ENCODE measurements around the gene DGKQ. TPM values are rescaled to one million over a fixed set of nuclear protein-coding genes. Genes with fewer than 3 reads are reported as not detected.

Gene DGKQ
- total and polyA plus RNA-seq, 10 donors: 6.3 to 26.3 (median 16.1) TPM

DNA sequence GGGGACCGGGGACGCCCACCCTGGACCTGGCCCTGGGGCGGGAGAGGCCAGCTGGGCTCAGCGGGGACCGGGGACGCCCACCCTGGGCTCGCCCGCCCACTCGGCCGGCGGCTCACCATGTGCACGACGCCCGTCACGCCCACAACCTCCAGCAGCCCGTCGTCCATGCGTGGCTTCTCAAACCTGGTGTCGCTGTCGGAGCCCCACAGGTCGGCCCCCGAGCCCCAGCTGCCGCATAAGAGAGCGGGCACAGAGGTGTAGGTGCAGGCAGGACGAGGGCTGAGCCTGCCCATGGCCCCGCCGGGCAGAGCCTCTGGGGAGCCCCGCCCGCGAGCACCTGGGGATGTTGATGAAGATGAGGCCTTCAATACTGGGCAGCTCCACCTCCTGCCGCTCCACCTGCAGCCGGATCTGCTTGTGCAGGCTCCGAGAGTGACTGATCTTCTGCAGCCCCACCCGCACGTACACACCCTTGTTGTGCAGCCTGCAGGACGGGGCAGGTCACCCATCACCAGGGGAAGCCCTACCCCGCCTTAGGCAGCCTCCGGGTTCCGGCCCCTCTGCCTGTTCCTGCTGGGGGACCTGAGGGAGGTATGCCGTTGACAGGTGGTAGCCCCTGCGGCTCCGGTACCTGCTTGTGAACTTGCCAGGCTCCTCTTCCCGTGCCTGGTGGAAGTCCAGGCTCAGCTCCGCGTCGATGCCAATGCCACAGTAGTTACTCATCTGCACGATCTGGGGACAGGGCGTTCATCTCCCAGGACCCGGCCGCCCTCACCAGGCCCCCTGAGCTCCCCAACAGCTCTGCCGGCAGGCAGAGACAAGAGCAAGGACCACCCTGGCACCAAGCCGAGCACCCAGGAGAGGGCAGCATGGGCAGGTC, 11.8 kb downstream of the DGKQ start:
- peaks cover 0 to 99% (median 69%) of the 10 kb centered on the region in 6 donors for H3K36me3 ChIP-seq
- H3K4me3 ChIP-seq: no peak overlapping the region
- TF ChIP-seq, protein P1, sequence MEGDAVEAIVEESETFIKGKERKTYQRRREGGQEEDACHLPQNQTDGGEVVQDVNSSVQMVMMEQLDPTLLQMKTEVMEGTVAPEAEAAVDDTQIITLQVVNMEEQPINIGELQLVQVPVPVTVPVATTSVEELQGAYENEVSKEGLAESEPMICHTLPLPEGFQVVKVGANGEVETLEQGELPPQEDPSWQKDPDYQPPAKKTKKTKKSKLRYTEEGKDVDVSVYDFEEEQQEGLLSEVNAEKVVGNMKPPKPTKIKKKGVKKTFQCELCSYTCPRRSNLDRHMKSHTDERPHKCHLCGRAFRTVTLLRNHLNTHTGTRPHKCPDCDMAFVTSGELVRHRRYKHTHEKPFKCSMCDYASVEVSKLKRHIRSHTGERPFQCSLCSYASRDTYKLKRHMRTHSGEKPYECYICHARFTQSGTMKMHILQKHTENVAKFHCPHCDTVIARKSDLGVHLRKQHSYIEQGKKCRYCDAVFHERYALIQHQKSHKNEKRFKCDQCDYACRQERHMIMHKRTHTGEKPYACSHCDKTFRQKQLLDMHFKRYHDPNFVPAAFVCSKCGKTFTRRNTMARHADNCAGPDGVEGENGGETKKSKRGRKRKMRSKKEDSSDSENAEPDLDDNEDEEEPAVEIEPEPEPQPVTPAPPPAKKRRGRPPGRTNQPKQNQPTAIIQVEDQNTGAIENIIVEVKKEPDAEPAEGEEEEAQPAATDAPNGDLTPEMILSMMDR (IDR thresholded peaks at IDR 0.05 in 8 of 11, conservative IDR thresholded peaks at IDR 0.05 in 3 of 11): no peak
- TF ChIP-seq POLR2A (IDR thresholded peaks at IDR 0.05): no peak
- peak in 2 of 3 donors; percentile 4 to 40 for TF ChIP-seq POLR2AphosphoS5 (IDR thresholded peaks at IDR 0.05)
- H3K9me3 ChIP-seq: no peaks in the 10 kb centered on the region
- no peaks in the 10 kb centered on the region for H3K27me3 ChIP-seq (replicated peaks in 1 of 7)
- WGBS, 5 donors: 92 to 100% (median 95%) methylated on average over 2 to 52 of the region's 52 CpGs
- H3K27ac ChIP-seq: no peak overlapping the region
- intact Hi-C loops (cut with DNase I; ENCODE audit: low total_unique reads): no loop called here
- no peaks in the 10 kb centered on the region for H3K4me1 ChIP-seq
- DNase-seq: peak; percentile 77

DNA sequence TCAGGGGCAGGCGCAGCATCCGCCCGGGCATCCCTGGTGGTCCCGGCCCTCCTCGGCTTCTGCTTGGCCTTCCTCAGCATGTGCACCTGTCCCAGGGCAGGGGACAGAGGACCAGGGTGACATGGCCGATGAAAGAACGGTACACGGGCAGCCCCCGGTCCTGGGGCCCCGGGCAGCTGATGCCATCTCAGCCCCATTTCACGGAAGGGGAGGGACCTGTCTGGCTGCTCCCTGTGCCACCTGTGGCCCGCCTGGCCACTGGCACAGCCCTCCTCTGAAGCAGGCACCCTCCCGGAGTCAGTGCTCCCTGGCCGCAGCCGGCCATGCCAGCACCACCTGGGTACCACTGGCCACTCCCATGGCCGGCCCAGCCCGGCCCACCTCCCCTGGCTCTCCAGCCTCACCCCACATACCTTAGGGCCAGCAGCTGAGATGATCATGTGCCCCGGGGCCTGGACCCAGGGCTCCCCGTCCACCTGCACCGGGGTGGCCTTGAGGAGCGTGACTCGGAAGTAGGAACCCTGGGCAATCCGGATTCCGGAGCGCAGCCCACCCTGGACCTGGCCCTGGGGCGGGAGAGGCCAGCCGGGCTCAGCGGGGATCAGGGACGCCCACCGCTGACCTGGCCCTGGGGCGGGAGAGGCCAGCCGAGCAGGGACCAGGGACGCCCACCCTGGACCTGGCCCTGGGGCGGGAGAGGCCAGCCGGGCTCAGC, 12.6 kb downstream of the DGKQ start:
- Histone ChIP-seq H3K36me3 (peaks cover 0 to 99% (median 64%) of the 10 kb centered on the region in 6 donors), H3K9me3 (no peaks in the 10 kb centered on the region), H3K4me1 (no peaks in the 10 kb centered on the region), H3K4me3 (no peak overlapping the region), H3K27me3 (replicated peaks in 1 of 7) (no peaks in the 10 kb centered on the region), H3K27ac (no peak overlapping the region)
- TF ChIP-seq, protein P1 (IDR thresholded peaks at IDR 0.05 in 8 of 11, conservative IDR thresholded peaks at IDR 0.05 in 3 of 11): no peak
- TF ChIP-seq POLR2A (IDR thresholded peaks at IDR 0.05) (no peak), POLR2AphosphoS5 (IDR thresholded peaks at IDR 0.05) (peak in 1 of 3 donors; percentile 17)
- intact Hi-C loops (cut with DNase I; ENCODE audit: low total_unique reads): no loop called here
- 91 to 97% (median 93%) methylated on average over 15 to 35 of the region's 35 CpGs; no CpG with 5 or more reads in 1 of the 5 donors for WGBS, 5 donors
- peak; percentile 74 for DNase-seq

DNA sequence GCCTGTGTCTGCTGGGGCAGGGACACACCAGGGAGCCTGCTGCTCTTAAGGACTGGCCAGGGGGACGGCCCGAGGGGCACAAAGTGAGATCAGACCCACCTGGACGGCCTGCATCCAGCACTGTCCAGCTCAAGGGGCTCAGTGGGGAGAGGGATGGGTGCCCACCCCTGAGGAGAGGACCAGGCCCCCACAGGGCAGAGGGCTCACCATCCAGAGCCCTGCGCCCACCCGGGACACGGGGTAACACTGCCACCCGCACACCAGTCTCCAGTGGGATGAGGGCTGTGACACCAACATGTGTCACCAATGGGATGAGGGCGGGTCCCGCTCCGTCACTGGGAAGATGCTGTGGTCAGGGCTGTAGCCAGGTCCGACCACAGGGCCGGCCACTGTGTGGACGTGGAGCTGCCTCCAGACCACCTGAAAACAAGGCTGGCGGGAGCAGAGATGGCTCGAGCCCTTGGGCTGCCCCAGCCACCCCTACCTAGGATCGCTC, 13.2 kb downstream of the DGKQ start:
- WGBS, 5 donors: 79 to 94% (median 89%) methylated on average over 9 to 16 of the region's 16 CpGs
- peaks cover 0 to 99% (median 64%) of the 10 kb centered on the region in 6 donors for H3K36me3 ChIP-seq

More for the DNA sequence above, 13.2 kb downstream of the DGKQ start:
- H3K4me3 ChIP-seq: no peak overlapping the region
- intact Hi-C loops (cut with DNase I; ENCODE audit: low total_unique reads): no loop called here
- H3K27me3 ChIP-seq (replicated peaks in 1 of 7): no peaks in the 10 kb centered on the region
- H3K27ac ChIP-seq: no peak overlapping the region
- peak; percentile 78 for DNase-seq
- TF ChIP-seq, protein P1 (IDR thresholded peaks at IDR 0.05 in 8 of 11, conservative IDR thresholded peaks at IDR 0.05 in 3 of 11): no peak
- TF ChIP-seq POLR2A (IDR thresholded peaks at IDR 0.05): no peak
- peak in 1 of 3 donors; percentile 55 for TF ChIP-seq POLR2AphosphoS5 (IDR thresholded peaks at IDR 0.05)
- no peaks in the 10 kb centered on the region for H3K9me3 ChIP-seq
- H3K4me1 ChIP-seq: no peaks in the 10 kb centered on the region

Data from spleen (tissue), 11 donors.